HG03159 (cell line): Measurements from ENCODE around the gene C2CD2.
"Not testable (repeated sequence)": the region's sequence is repeated elsewhere in the genome, so short reads cannot be mapped to it uniquely, and the experiment has no call there.

ENCODE experiments used
- ATAC-seq: cut with Tn5 transposase; IDR thresholded peaks from one replicate; pipeline ENCODE4 v1.9.1; 2021; ENCODE audit warnings: mild to moderate bottlenecking, moderate library complexity; ENCODE audit not compliant: unreplicated experiment

Gene C2CD2

DNA sequence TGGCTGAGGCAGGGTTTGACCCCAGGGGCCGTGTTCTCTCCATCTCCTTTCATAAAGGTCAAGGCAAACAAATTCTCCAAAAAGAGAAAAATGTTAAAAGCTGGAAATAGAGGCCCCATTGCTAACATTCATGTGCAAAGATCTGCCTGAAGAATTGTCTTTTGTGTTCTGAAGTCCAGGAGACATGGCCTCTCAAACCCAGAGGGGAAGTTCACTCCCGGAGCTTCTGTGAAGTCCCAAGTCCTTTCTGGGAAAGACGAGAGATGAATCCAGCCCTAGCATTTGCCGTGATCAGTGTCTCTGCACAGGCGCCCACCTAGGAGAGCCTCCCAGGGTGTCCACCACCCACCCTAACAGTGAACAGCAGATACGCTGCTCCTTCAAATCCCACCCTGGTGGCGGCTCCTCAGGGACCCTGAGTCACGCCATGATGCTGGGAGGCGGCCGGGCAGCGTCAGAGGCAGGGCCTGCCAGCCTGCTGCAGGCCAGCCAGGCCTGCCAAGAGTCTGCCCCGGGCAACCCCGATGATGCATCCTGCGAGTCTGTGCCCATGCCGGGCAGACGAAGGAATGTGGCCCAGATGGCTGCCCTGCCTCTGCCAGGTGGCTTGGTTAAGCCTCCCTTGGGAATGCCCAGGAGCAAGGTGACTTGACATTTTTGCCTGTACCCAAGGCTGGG lies 5.2 kb upstream of the C2CD2 start:
- ATAC-seq = no peak

DNA sequence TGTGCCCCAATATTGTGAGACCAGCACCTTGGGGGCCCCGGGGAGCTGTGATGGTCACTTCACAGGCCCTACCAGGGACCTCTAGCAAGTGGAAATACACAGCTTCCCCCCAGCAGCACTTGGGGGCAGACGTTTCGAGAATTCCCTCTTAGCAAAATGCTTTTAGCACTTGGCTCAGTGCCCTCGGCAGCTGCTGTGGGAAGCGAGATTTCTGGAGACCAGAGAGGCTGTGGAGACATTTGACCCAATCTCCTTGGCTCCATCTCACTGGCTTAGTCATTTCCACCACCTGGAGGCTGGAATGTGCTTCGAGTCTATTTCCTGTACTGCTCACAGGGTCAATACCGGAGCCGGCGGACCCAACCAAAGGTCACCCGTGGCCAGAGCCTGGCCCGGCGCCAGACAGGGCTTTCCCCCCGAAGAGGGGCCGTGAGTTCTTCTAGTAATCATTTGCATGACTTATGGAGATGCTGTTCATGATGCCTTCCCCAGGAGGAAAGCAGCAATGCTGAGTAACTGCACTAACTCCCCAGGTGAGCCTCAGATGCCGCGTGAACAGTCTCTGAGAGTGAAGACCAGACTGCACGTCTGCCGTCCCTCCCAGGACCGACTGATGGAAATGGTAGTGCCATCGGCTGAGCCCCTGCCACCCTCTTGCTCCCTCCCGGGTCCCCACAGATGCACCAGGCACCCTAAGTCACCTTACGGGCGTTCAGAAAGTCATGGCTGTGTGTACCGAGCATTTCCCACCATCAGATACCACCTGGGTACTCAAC lies 4.4 kb upstream of the C2CD2 start:
- no peak for ATAC-seq

DNA sequence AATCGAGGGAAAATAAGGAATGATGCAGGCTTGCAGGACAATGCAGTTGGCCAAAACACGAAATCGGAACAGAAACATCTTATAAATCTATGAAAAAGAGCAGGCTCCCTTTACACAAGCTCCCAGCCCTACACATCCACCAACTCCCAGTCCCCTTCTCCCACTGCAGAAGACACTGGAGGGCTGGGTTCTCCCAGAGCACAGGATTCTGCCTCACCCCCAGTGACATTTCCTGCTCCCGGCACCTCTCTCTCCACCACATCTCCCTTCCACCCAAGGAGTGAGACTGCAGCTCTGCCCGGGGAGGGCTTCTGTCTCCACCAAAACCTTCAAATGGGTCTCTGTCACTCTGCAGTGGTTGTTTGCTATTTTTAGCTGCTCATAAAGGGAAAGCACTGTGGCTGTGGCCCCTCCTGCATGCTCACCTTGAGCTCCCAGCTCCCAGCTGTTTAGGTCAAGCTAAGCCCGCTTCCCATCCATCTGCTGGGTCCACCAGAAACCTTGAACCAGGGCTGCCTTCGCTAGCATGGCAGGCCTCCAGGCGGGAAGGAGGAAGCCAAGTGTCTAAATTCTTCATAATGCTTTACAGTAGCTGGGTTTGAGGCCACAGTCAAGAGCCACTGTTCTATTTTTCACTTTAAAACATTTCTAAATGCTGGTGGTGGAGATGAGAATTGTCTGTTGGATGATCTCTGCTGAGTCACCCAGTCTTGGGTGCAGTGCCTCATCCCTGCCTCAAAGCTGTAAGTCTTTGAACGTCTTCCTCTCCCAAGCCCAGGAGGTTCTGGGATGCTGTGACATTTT lies 3.3 kb upstream of the C2CD2 start:
- no peak for ATAC-seq

DNA sequence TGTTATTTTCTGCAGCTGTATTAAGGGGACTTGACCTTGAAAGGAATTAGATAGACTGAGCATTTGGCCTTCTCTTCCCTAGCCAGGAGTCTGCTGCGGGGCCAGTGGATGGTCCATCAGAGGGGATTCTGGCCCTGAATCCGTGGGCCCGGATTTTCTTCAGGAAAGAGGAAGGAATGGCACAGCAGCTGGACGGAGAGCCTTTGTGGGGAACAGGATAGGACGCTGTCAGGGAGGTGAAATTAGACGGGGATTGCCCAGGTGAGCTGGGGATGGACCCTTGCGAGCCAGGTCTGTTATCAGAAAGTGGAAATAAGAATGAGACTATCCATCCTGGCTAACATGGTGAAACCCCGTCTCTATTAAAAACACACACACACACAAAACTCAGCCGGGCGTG lies 1.7 kb upstream of the C2CD2 start:
- no peak for ATAC-seq

DNA sequence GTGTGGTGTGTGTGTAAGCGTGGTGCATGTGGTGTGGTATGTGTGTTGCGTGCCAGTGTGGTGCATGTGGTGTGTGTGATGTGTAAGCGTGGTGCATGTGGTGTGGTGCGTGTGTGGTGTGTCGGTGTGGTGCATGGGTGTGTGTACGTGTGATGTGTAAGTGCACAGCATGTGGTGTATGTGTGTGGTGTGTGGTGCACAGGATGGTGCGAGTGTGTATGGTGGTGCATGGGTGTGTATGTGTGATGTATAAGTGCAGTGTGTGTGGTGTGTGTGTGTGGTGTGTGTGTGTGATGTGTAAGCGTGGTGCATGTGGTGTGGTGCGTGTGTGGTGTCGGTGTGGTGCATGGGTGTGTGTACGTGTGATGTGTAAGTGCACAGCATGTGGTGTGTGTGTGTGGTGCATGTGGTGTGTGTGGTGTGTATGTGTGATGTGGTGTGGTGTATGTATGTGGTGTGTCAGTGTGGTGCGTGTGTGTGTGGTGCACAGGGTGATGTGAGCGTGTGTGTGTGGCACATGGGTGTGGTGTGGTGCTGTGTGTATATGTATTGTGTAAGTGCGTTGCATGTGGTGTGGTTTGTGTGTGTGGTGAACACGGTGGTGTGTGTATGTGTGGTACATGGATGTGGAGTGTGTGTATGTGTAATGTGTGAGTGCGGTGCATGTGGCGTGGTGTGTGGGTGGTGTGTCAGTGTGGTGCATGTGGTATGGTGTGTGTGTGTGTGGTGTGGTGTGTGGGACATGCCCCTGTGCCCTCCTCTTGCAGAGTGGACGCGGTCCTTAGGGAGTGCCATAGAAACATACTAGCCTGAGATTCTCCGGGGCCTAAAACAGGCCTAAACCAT lies 1.1 kb upstream of the C2CD2 start:
- no peak for ATAC-seq

DNA sequence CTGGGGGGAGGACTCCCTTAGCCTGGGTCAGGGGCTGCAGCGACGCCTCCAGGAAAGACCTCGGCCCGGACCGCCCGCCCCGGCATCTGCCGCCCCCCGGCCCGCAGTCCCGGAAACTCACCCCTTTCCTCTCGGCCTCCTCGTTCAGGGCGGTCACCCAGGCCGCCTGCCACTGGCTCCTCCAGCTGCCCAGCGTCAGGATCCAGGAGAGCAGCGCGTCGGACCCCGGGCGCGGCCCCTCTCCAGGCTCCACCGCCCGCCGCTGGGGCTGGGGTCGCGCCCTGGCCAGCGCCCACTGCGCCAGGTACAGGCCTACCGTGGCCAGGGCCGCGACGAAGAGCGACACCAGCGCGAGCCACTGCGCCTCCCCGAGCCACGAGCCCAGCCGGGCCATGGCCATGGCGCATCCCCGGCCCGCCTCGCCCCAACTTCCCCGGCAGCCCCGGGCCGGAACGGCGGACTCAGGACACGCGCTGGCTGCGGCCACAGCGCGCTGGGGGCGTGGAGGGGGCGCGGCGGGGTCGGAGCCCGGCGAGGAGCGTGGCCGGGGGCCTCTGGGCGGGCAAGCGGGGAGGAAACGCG lies 478 bp downstream of the C2CD2 start:
- ATAC-seq = no peak

DNA sequence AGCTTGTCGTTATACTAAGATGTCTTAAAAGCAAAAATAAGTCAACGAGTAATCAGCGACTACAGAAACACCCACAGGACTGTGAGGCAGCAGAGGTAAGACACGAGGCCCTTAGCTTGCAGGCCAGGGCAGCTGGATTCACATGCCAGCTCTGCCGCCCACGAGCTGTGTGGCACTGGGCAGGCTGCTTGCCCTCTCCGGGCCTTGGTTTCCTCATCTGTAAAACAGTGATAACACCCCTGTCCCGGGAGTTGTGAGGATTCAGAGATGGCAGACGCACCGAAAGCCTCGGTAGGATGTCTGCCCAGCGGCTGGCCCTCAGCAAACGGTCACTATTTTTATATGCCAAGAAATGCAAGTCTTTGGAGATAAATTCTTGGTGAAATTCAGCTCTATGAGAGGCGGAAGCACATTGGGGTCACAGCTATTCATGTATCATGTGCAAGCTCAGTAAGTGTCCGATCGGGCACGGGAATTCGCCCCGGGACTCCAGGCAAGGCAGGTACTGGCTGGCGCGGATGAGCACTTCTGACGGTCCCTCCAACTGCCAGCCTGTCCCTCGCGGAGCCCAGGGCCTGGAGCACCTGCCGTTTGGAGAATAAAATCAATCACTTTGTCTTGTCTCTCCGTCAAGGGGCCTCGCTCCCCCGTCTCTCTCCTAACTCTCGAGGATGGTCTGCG lies 1.1 kb downstream of the C2CD2 start:
- ATAC-seq = no peak

DNA sequence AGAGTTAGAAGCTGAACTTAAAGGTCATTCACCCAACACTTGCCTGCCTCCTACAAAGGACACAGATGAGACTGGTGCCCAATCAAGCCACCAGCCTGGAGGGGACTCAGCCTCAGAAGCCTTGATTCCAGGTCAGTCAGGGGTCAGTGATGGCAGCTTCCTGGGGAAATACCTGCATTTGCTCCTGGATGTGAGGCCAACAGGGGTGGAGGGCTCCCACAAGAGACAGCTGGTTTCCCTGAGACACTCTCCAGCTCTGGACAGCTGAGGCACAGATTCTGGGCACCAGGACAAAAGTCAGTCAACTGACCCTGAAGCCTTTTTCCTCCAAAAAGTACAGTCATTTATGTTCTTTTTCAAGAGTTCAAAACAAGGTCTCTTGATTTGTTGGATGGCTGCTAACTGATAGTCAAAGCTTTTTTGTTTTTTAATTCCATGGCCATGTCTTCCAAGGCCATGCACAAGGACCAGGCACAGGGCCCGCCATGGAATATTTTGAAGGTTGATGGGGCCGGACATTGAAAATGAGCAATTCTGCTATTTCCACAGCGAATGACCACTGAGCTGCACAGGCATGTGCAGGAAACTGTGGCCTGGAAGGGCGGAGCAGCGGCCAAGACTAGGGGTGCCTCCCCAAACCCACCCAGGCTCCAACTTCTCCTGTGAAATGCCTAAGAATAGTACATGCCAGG lies 1.8 kb downstream of the C2CD2 start:
- ATAC-seq = no peak

DNA sequence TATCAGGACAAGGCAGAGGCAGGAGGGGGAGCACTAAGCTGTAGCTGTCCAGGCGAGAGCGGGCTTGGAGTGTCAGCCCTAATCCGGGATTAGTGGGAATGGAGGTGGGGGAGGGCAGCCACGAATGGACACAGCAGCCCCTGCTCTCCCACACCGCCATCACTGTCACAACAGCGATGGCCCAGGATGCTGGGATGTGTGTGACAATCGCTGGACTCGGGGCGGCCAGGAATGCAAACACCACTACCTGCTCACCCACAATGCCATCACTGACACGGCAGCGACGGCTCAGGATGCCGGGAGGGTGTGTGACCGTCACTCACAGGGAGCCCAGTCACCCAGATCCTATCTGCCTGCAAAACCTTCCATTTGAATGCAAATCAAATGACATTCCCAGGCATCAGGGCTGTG lies 2.9 kb downstream of the C2CD2 start:
- ATAC-seq = no peak

DNA sequence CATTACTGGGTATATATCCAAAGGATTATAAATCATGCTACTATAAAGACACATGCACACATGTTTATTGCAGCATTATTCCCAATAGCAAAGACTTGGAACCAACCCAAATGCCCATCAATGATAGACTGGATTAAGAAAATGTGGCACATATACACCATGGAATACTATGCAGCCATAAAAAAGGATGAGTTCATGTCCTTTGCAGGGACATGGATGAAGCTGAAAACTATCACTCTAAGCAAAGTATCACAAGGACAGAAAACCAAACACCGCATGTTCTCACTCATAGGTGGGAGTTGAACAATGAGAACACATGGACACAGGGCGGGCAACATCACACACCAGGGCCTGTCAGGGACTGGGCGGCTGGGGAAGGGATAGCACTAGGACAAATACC lies 4.2 kb downstream of the C2CD2 start:
- ATAC-seq = not testable (repeated sequence)

DNA sequence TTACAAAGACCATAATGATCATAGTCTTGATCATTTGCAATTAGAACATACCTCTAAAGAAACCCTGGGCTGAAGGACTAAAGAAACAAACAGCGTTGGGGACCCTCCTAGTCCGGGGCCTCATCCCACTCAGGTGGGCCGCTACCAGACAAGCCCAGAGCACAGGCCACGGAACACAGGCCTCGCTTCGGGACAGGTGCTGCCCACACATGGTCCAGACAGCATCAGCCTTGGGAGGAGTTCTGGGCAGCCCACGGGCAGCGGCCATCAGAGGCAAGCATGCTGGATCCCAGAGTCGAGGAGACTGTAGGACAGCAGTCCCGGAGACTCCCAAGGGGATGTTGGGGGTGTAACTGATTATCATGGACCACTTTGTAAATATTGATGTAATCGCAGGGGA lies 4.9 kb downstream of the C2CD2 start:
- no peak for ATAC-seq

DNA sequence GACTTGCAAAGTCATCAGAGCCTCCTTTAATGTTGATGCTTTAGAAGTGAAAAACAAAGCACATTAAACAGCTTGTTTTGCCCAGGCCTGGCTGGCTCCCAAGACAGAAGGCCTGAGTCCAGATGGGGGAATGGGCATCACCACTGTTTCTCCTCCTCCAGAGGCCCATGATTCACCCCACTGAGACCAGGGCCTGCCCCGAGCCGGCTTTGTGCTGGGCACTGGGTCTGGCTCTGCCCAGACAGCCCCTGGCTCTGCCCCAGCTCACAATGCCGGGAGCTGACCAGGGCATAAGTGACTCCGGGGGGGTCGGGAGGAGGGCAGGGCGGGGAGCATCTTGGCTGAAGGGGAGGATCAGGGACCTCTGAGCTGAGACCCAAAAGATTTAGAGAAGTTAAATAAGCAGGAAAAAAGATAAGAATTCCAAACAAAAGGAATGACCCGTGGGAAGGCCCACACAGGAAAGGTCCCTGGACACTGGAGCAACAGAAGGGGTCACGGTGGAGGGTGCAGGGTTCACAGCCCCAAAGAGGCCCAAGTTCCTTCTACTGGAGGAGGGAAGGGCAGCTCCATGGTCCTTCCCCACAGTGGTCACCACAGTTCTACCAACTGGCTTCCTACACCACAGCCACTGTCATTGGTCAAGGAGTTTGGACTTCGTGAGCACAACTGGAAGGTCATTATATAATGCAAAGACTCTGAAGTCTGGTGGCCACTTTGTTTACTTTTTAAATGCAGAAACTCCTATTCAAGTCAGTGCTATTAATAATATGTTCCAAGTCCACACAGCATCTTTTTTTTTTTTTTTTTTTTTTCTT lies 5.5 kb downstream of the C2CD2 start:
- no peak for ATAC-seq

DNA sequence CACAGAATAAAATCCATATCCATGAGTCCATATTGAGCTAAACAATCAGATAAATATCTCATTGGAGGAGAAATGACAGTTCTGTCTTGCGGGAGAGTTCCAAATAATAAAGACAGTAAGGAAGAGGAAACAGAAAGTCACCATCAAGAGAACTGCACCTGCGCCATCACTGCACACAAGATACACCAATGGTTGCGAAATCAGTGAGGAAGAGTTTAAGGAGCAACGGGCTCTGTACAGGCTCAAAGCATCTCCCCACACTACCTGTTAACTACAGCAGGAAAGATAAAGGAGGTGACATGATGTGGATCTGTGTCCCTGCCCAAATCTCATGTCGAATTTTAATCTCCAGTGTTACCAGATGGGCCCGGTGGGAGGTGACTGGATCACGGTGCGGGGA lies 7.8 kb downstream of the C2CD2 start:
- no peak for ATAC-seq

DNA sequence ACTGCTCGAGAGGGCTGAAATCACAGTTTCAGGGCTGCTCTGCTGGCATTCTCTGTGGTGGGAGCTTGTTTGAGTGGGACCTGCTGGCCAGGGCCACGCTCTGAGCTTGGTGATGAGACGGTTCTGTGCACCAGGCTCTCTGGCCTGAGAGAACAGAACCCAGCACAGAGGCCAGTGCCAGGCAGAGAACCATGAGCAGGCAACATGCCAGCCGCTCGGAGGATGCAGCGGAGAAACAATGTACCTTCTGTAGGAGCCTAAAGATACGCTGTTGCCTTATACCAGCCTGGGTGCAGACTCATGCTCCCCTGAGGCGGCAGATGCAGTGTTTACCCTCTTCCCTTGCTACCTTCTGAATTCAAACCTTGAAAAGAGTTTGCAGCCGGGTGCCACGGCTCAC lies 10.0 kb downstream of the C2CD2 start:
- no peak for ATAC-seq

DNA sequence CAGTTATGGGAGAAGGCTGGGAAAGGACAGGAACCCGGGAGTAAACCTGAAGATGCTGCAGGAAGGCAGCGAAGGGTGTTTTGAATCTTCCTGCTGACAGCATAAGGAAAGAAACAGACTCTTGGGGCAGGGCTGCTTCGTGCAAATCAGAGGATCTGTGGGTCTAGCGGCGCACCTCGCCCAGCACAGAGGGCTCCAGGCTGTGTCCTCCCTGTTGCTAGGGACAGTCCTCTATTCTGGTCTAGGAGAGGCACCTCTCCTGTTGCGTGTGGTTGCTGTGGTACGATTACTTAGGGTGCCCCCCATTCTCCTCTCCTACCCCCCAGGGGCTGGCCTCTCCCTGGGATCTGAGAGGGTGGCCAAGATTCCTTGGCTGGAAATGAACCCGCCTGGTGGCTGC lies 11.4 kb downstream of the C2CD2 start:
- no peak for ATAC-seq

DNA sequence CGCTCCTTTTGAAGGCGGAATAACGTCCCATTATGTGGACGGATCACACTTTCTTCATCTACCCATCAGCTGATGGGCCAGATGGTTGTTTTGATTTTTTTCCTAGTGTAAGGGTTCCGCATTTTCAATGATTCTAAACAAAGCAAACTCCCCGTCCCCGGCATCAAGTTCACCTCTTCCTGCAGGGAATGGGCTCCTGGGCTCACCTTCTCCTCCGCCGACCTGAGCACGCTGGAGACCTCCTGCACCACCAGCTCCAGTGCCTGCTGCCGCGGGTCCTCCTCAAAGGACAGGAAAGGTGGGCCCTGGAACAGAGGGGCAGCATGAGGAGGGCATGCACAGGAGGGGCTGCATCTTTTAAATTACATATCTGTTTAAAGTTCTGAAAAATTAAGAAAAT lies 11.9 kb downstream of the C2CD2 start:
- ATAC-seq = no peak

DNA sequence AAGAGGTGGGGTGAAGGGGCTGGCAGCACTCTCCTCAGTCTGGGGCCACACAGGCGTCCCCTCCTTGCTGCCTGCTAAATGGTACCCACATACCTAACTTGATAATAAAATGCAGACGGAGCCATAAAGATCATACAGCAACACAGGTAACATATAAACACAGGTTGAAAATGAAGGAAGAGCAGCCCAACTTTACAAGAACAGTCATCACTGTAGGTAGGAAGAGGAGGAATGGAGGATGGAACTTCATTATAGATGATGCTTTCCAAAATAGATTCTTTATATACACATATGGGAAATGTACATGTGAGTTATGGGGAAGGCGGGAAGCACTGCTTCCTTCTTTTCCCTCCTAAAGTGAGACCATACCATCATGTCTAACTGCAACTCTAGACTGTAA lies 13.4 kb downstream of the C2CD2 start:
- ATAC-seq = no peak

DNA sequence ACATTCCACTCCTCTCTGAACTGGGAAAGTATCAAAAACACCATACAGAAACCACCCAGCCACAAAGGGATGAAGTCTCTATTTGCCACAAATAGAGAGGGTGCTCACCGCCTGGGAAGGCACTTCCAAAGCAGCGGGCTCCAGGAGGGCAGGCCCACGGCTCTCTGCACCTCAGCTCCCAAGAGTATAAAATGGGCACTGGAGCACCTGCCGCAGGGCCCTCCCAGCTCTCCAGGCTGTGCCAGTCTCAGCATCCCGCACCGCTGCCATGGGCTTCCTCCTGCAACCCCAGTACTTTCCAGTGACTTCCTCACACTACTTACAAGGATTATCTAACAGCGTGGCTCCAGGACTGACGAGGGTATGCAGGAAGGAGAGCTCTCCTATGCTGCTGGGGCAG lies 14.4 kb downstream of the C2CD2 start:
- ATAC-seq = no peak
